ENCODE results near the gene TMEM186. TPM values are rescaled to one million over a fixed set of nuclear protein-coding genes. Genes with fewer than 3 reads are reported as not detected.

TMEM186 gene
- total and polyA plus RNA-seq, 2 donors (not counting 1 experiment from before 2014, with no cell fraction given), result 6.8 to 8.6 TPM

DNA sequence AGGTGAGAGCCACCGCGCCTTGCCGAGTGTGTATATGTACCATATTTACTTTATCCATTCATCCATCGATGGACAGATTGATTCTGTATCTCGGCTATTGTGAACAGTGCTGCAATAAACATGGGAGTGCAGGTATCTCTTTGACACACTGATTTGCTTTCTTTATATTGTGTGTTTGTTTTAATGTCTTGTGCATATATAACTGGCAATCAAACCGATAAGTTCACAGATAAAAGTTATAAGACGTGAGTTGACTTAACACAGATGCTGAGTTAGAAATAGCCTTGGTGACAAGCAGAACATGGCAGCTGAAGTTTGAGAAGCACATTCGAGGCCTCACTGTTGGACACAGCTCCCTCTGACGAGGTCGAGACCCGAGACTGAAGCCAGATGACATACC lies 23.2 kb downstream of the TMEM186 start:
- DNase-seq (ENCODE audit: low read depth in 2 of 2), result no peak
- Histone ChIP-seq H3K4me2 (ENCODE audit: extremely low read depth, insufficient read depth, low read length) (no peak overlapping the region), H4K20me1 (ENCODE audit: control insufficient read depth, extremely low read depth, insufficient read depth, low read length) (no peaks in the 10 kb centered on the region), H3K9ac (ENCODE audit: insufficient read depth, low read length) (no peak overlapping the region), H3K36me3 (ENCODE audit: control insufficient read depth, insufficient read depth, low read length) (no peaks in the 10 kb centered on the region), H3K27ac (ENCODE audit: insufficient read depth, low read length) (no peak overlapping the region), H3K9me3 (ENCODE audit: control insufficient read depth, insufficient read depth, low read depth, low read length) (no peaks in the 10 kb centered on the region), H3K79me2 (ENCODE audit: control insufficient read depth, insufficient read depth, low read length) (no peaks in the 10 kb centered on the region), H3K4me1 (ENCODE audit: control insufficient read depth, extremely low read depth, insufficient read depth, low read length) (no peaks in the 10 kb centered on the region), H2AFZ (ENCODE audit: low read length) (no peak overlapping the region), H3K27me3 (ENCODE audit: control insufficient read depth, insufficient read depth, low read length) (no peaks in the 10 kb centered on the region), H3K4me3 (replicated peaks in 1 of 4; ENCODE audit: control extremely low read depth in 1 of 4, insufficient read depth in 1 of 4, low read depth in 3 of 4, low read length in 4 of 4) (no peak overlapping the region)
- TF ChIP-seq, protein P1, sequence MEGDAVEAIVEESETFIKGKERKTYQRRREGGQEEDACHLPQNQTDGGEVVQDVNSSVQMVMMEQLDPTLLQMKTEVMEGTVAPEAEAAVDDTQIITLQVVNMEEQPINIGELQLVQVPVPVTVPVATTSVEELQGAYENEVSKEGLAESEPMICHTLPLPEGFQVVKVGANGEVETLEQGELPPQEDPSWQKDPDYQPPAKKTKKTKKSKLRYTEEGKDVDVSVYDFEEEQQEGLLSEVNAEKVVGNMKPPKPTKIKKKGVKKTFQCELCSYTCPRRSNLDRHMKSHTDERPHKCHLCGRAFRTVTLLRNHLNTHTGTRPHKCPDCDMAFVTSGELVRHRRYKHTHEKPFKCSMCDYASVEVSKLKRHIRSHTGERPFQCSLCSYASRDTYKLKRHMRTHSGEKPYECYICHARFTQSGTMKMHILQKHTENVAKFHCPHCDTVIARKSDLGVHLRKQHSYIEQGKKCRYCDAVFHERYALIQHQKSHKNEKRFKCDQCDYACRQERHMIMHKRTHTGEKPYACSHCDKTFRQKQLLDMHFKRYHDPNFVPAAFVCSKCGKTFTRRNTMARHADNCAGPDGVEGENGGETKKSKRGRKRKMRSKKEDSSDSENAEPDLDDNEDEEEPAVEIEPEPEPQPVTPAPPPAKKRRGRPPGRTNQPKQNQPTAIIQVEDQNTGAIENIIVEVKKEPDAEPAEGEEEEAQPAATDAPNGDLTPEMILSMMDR (conservative IDR thresholded peaks at IDR 0.05 in 1 of 2, IDR thresholded peaks at IDR 0.05 in 1 of 2; ENCODE audit: low read depth in 1 of 2, low read length in 2 of 2), result no peak
- no peak for TF ChIP-seq EZH2 (IDR thresholded peaks at IDR 0.05; ENCODE audit: low read length, missing control alignments)

DNA sequence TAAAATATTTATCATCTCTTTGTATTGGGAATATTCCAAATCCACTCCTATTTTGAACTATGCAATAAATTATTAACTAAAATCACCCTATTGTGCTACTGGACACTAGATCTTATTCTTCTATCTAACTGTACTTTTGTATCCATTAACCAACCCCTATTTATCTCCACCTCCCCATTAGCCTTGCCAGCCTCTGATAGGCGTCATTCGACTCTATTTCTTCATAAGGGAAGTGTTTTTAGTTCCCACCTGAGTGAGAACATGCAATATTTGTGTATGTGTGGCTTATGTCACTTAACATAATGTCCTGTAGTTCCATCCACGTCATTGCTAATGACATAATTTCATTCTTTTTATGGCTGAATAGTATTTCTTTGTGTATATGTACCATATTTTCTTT lies 23.9 kb downstream of the TMEM186 start:
- H3K9ac ChIP-seq (ENCODE audit: insufficient read depth, low read length), result no peak overlapping the region
- no peaks in the 10 kb centered on the region for H3K9me3 ChIP-seq (ENCODE audit: control insufficient read depth, insufficient read depth, low read depth, low read length)
- DNase-seq (ENCODE audit: low read depth in 2 of 2), result no peak
- TF ChIP-seq, protein P1 (conservative IDR thresholded peaks at IDR 0.05 in 1 of 2, IDR thresholded peaks at IDR 0.05 in 1 of 2; ENCODE audit: low read depth in 1 of 2, low read length in 2 of 2), result no peak
- no peak for TF ChIP-seq EZH2 (IDR thresholded peaks at IDR 0.05; ENCODE audit: low read length, missing control alignments)
- no peaks in the 10 kb centered on the region for H4K20me1 ChIP-seq (ENCODE audit: control insufficient read depth, extremely low read depth, insufficient read depth, low read length)
- H2AFZ ChIP-seq (ENCODE audit: low read length), result no peak overlapping the region
- H3K36me3 ChIP-seq (ENCODE audit: control insufficient read depth, insufficient read depth, low read length), result no peaks in the 10 kb centered on the region
- H3K4me2 ChIP-seq (ENCODE audit: extremely low read depth, insufficient read depth, low read length), result no peak overlapping the region
- H3K27me3 ChIP-seq (ENCODE audit: control insufficient read depth, insufficient read depth, low read length), result no peaks in the 10 kb centered on the region
- H3K27ac ChIP-seq (ENCODE audit: insufficient read depth, low read length), result no peak overlapping the region
- H3K4me1 ChIP-seq (ENCODE audit: control insufficient read depth, extremely low read depth, insufficient read depth, low read length), result no peaks in the 10 kb centered on the region
- no peaks in the 10 kb centered on the region for H3K79me2 ChIP-seq (ENCODE audit: control insufficient read depth, insufficient read depth, low read length)
- no peak overlapping the region for H3K4me3 ChIP-seq (replicated peaks in 1 of 4; ENCODE audit: control extremely low read depth in 1 of 4, insufficient read depth in 1 of 4, low read depth in 3 of 4, low read length in 4 of 4)

DNA sequence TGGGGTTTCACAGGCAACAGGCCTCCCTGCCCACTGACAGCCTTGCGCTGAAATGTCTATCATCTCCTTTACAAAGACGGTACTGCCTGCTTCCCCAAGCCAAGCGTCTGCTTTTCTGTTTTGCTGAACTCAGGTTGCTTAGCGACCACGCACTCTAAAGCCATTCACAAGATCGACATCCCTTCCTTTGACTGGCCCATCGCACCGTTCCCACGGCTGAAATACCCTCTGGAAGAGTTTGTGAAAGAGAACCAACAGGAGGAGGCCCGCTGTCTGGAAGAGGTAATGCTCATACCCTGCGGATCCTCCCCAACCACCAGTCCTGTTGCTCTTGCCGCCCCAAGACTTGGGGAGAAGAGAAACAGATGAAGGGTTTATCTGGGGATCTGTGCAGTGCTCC lies 28.7 kb downstream of the TMEM186 start:
- DNase-seq (ENCODE audit: low read depth in 2 of 2), result peak in 1 of 2 donors; percentile 4
- Histone ChIP-seq H3K27me3 (ENCODE audit: control insufficient read depth, insufficient read depth, low read length) (no peaks in the 10 kb centered on the region), H3K9me3 (ENCODE audit: control insufficient read depth, insufficient read depth, low read depth, low read length) (no peaks in the 10 kb centered on the region), H2AFZ (ENCODE audit: low read length) (no peak overlapping the region), H3K36me3 (ENCODE audit: control insufficient read depth, insufficient read depth, low read length) (no peaks in the 10 kb centered on the region), H3K4me2 (ENCODE audit: extremely low read depth, insufficient read depth, low read length) (no peak overlapping the region), H4K20me1 (ENCODE audit: control insufficient read depth, extremely low read depth, insufficient read depth, low read length) (no peaks in the 10 kb centered on the region), H3K79me2 (ENCODE audit: control insufficient read depth, insufficient read depth, low read length) (no peaks in the 10 kb centered on the region), H3K4me3 (replicated peaks in 1 of 4; ENCODE audit: control extremely low read depth in 1 of 4, insufficient read depth in 1 of 4, low read depth in 3 of 4, low read length in 4 of 4) (no peak overlapping the region), H3K4me1 (ENCODE audit: control insufficient read depth, extremely low read depth, insufficient read depth, low read length) (no peaks in the 10 kb centered on the region), H3K9ac (ENCODE audit: insufficient read depth, low read length) (no peak overlapping the region), H3K27ac (ENCODE audit: insufficient read depth, low read length) (no peak overlapping the region)
- TF ChIP-seq EZH2 (IDR thresholded peaks at IDR 0.05; ENCODE audit: low read length, missing control alignments), result no peak
- TF ChIP-seq, protein P1 (conservative IDR thresholded peaks at IDR 0.05 in 1 of 2, IDR thresholded peaks at IDR 0.05 in 1 of 2; ENCODE audit: low read depth in 1 of 2, low read length in 2 of 2), result no peak
